GM13977 (cell line): ENCODE measurements around the gene FAM219B.

Experiments
- DNase-seq: peaks from one replicate; pipeline ENCODE4 v3.0.0; 2012; ENCODE audit warnings: low spot score
- in situ Hi-C: fragments of 300-500 bp; cut with MboI; formaldehyde crosslinking; loops from one replicate; pipeline ENCODE4 v1.12.0; 2022; ENCODE audit warnings: low sequenced_read_pairs, low pct_unique_long_range_greater_than_20kb, mixed read lengths, inconsistent platforms; ENCODE audit not compliant: unreplicated experiment
- TF ChIP-seq, protein P1 (sequence below): IDR thresholded peaks from 2 replicates; pipeline ENCODE4 v1.5.1; 2012; ENCODE audit warnings: mild to moderate bottlenecking, control low read depth; ENCODE audit not compliant: insufficient read depth; ENCODE audit errors: extremely low read depth, missing control alignments

The FAM219B gene

DNA sequence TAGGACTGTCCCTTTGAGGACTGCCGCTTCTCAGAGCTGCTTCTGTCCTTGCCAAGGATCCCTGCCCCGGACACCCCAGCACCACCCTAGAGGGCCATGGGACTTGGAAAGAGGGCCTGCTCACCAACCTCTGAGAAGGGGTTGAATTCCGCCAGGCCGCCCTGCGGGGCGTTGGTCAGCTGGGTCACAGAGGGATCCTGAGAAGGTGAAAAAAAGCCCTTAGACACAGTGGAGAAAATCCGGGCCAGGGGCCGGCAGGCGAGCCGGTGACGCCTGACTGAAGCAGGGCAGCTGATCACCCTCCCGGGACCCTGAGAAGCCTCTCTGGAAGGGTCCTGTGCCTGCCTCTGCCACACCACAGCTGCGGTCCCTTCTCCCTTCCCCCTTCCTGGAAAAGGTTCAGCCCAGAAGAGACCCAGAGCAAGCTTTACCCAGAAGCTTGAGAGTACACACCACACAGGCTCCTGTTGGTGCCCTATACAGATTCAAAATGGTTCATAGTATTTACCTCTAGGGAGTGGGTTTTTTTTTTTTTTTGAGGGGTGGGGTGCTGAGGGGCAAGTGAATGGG is 52.1 kb downstream of the FAM219B start:
- in situ Hi-C loops = no loop called here
- no peak for DNase-seq
- TF ChIP-seq, protein P1, sequence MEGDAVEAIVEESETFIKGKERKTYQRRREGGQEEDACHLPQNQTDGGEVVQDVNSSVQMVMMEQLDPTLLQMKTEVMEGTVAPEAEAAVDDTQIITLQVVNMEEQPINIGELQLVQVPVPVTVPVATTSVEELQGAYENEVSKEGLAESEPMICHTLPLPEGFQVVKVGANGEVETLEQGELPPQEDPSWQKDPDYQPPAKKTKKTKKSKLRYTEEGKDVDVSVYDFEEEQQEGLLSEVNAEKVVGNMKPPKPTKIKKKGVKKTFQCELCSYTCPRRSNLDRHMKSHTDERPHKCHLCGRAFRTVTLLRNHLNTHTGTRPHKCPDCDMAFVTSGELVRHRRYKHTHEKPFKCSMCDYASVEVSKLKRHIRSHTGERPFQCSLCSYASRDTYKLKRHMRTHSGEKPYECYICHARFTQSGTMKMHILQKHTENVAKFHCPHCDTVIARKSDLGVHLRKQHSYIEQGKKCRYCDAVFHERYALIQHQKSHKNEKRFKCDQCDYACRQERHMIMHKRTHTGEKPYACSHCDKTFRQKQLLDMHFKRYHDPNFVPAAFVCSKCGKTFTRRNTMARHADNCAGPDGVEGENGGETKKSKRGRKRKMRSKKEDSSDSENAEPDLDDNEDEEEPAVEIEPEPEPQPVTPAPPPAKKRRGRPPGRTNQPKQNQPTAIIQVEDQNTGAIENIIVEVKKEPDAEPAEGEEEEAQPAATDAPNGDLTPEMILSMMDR = no peak

GRCh38 chr15:74851960-74852359 is 54.7 kb downstream of the FAM219B start:
- in situ Hi-C loops = no loop called here
- TF ChIP-seq, protein P1 = no peak
- no peak for DNase-seq

GRCh38 chr15:74850393-74850792 is 56.3 kb downstream of the FAM219B start:
- DNase-seq = no peak
- in situ Hi-C loops = no loop called here
- TF ChIP-seq, protein P1 = no peak
